Activated B cell treated with CpG ODN at 0.5 μM for 24 hours (primary cell): ENCODE results near the gene SCAMP1. TPM values are rescaled to one million over a fixed set of nuclear protein-coding genes. Genes with fewer than 3 reads are reported as not detected.

Experiments used
- ATAC-seq: fragments of 200-7000 bp; cut with Tn5 transposase; one replicate; pipeline ENCODE4 v1.10.0; 2021; ENCODE audit warnings: low read depth, mild to moderate bottlenecking, moderate library complexity
- CTCF ChIA-PET: fragments of 350-600 bp; sonication (Branson Sonifier 250); formaldehyde crosslinking; loops from one replicate; lab custom pipeline; 2021; ENCODE audit warnings: antibody characterized with exemption; lab: Charles Lee
- POLR2A ChIA-PET: fragments of 350-600 bp; sonication (Branson Sonifier 250); formaldehyde crosslinking; loops from one replicate; lab custom pipeline; 2021; ENCODE audit warnings: antibody characterized with exemption; lab: Charles Lee
- DNase-seq: peaks from one replicate; pipeline ENCODE4 v3.0.0; 2022
- H3K27ac Mint-ChIP-seq: one replicate; pipeline ENCODE4 v1.8.0; 2020; ENCODE audit warnings: mixed read lengths
- H3K27me3 Mint-ChIP-seq: one replicate; pipeline ENCODE4 v1.8.0; 2021; ENCODE audit warnings: mixed read lengths
- H3K36me3 Mint-ChIP-seq: one replicate; pipeline ENCODE4 v1.8.0; 2021; ENCODE audit warnings: low read depth, mixed read lengths
- H3K4me1 Mint-ChIP-seq: one replicate; pipeline ENCODE4 v1.8.0; 2021; ENCODE audit warnings: mixed read lengths
- H3K4me3 Mint-ChIP-seq: one replicate; pipeline ENCODE4 v1.8.0; 2020; ENCODE audit warnings: mild to moderate bottlenecking, mixed read lengths
- H3K9me3 Mint-ChIP-seq: one replicate; pipeline ENCODE4 v1.8.0; 2020; ENCODE audit warnings: mixed read lengths
- CTCF ChIP-seq: fragments of 200-600 bp; IDR thresholded peaks from one replicate; pipeline ENCODE4 v1.8.0; 2022; ENCODE audit warnings: antibody characterized with exemption, mild to moderate bottlenecking
- intact Hi-C: fragments of 100-400 bp; cut with micrococcal nuclease; formaldehyde crosslinking; loops from one replicate; pipeline ENCODE4 v1.15.1; 2024
- total RNA-seq: library from RNA; stranded (reverse); gene quantifications from 2 replicates; pipeline ENCODE4 v1.2.3, GENCODE V29; 2022

Gene SCAMP1
- total RNA-seq, 1 donor from 2014 or later, result 9.6 TPM

- Mint-ChIP-seq H3K27ac (no peak overlapping the region), H3K4me1 (no peaks in the 10 kb centered on the region), H3K4me3 (no peak overlapping the region), H3K36me3 (no peaks in the 10 kb centered on the region), H3K27me3 (peaks cover 5% of the 10 kb centered on the region), H3K9me3 (peaks cover 12% of the 10 kb centered on the region)
- CTCF ChIA-PET, result no interaction called here
- intact Hi-C loops, result no loop called here
- no peak for DNase-seq
- ATAC-seq, result no peak
- no peak for TF ChIP-seq CTCF
- POLR2A ChIA-PET, result no interaction called here
Measured at GRCh38 chr5:78335976-78336375, 24.4 kb upstream of the SCAMP1 start.

- no peaks in the 10 kb centered on the region for H3K36me3 Mint-ChIP-seq
- intact Hi-C loops, result no loop called here
- peaks cover 5% of the 10 kb centered on the region for H3K27me3 Mint-ChIP-seq
- DNase-seq (no peak), ATAC-seq (no peak)
- H3K4me3 Mint-ChIP-seq, result no peak overlapping the region
- CTCF ChIA-PET, result no interaction called here
- H3K9me3 Mint-ChIP-seq, result peaks cover 12% of the 10 kb centered on the region
- no peaks in the 10 kb centered on the region for H3K4me1 Mint-ChIP-seq
- no peak overlapping the region for H3K27ac Mint-ChIP-seq
- no peak for TF ChIP-seq CTCF
- POLR2A ChIA-PET, result no interaction called here
Measured at GRCh38 chr5:78336698-78337097, 23.7 kb upstream of the SCAMP1 start.

GRCh38 chr5:78339617-78340436, 20.6 kb upstream of the SCAMP1 start:
- ChIA-PET CTCF (no interaction called here), POLR2A (no interaction called here)
- DNase-seq, result no peak
- no peak for TF ChIP-seq CTCF
- Mint-ChIP-seq H3K4me3 (no peak overlapping the region), H3K27me3 (peaks cover 5% of the 10 kb centered on the region), H3K36me3 (no peaks in the 10 kb centered on the region), H3K9me3 (peaks cover 12% of the 10 kb centered on the region), H3K27ac (no peak overlapping the region), H3K4me1 (no peaks in the 10 kb centered on the region)
- ATAC-seq, result no peak
- intact Hi-C loops, result no loop called here

- ATAC-seq, result no peak
- intact Hi-C loops, result no loop called here
Measured at GRCh38 chr5:78341440-78341839, 19.0 kb upstream of the SCAMP1 start.

GRCh38 chr5:78345485-78345884, 14.9 kb upstream of the SCAMP1 start:
- no peaks in the 10 kb centered on the region for H3K4me1 Mint-ChIP-seq
- ATAC-seq (no peak), DNase-seq (no peak)
- no peak for TF ChIP-seq CTCF
- H3K27ac Mint-ChIP-seq, result no peak overlapping the region
- no peak overlapping the region for H3K4me3 Mint-ChIP-seq
- ChIA-PET POLR2A (no interaction called here), CTCF (no interaction called here)
- intact Hi-C loops, result no loop called here
- H3K36me3 Mint-ChIP-seq, result no peaks in the 10 kb centered on the region
- no peaks in the 10 kb centered on the region for H3K9me3 Mint-ChIP-seq
- peaks cover 2% of the 10 kb centered on the region for H3K27me3 Mint-ChIP-seq

More at GRCh38 chr5:78341440-78341839, 19.0 kb upstream of the SCAMP1 start:
- ChIA-PET CTCF (no interaction called here), POLR2A (no interaction called here)
- peaks cover 12% of the 10 kb centered on the region for H3K9me3 Mint-ChIP-seq
- no peaks in the 10 kb centered on the region for H3K36me3 Mint-ChIP-seq
- H3K27me3 Mint-ChIP-seq, result peaks cover 5% of the 10 kb centered on the region
- no peak for DNase-seq
- H3K4me1 Mint-ChIP-seq, result no peaks in the 10 kb centered on the region
- H3K4me3 Mint-ChIP-seq, result no peak overlapping the region
- no peak for TF ChIP-seq CTCF
- no peak overlapping the region for H3K27ac Mint-ChIP-seq
